HG02588 (cell line): Measurements from ENCODE around the gene EIF2AK3.
A peak's percentile ranks its signal among the peaks of the same experiment; 100 is the strongest.
"Not testable (repeated sequence)": the region's sequence is repeated elsewhere in the genome, so short reads cannot be mapped to it uniquely, and the experiment has no call there.

ENCODE experiments used
- ATAC-seq: cut with Tn5 transposase; IDR thresholded peaks from one replicate; pipeline ENCODE4 v1.9.1; 2021; ENCODE audit warnings: mild to moderate bottlenecking, moderate library complexity; ENCODE audit not compliant: unreplicated experiment

Gene EIF2AK3

GRCh38 chr2:88627055-88627855 lies at the start of gene EIF2AK3:
EIF2AK3 (minus strand) TSS chr2:88627464; CDS start chr2:88627274, 190 bp downstream.
- peak; percentile 89 for ATAC-seq

GRCh38 chr2:88673363-88673762 lies 46.1 kb upstream of the EIF2AK3 start:
- ATAC-seq: no peak

- ATAC-seq: peak; percentile 57
Measured at GRCh38 chr2:88671786-88672427, 44.6 kb upstream of the EIF2AK3 start.

- peak; percentile 79 for ATAC-seq
Measured at GRCh38 chr2:88669482-88670214, 42.4 kb upstream of the EIF2AK3 start.

GRCh38 chr2:88668862-88669261 lies 41.6 kb upstream of the EIF2AK3 start:
- no peak for ATAC-seq

GRCh38 chr2:88667219-88667618 lies 40.0 kb upstream of the EIF2AK3 start:
- no peak for ATAC-seq

- ATAC-seq: no peak
Measured at GRCh38 chr2:88666576-88666975, 39.3 kb upstream of the EIF2AK3 start.

GRCh38 chr2:88660622-88661021 lies 33.4 kb upstream of the EIF2AK3 start:
- ATAC-seq: no peak

GRCh38 chr2:88659538-88659915 lies 32.3 kb upstream of the EIF2AK3 start:
- ATAC-seq: no peak

- ATAC-seq: no peak
Measured at GRCh38 chr2:88658881-88659537, 31.7 kb upstream of the EIF2AK3 start.

GRCh38 chr2:88658326-88658725 lies 31.1 kb upstream of the EIF2AK3 start:
- no peak for ATAC-seq

- ATAC-seq: no peak
Measured at GRCh38 chr2:88657131-88657530, 29.9 kb upstream of the EIF2AK3 start.

- no peak for ATAC-seq
Measured at GRCh38 chr2:88656690-88657089, 29.4 kb upstream of the EIF2AK3 start.

- ATAC-seq: no peak
Measured at GRCh38 chr2:88654714-88655113, 27.4 kb upstream of the EIF2AK3 start.

GRCh38 chr2:88651646-88652045 lies 24.4 kb upstream of the EIF2AK3 start:
- ATAC-seq: no peak

- ATAC-seq: not testable (repeated sequence)
Measured at GRCh38 chr2:88645291-88645882, 18.1 kb upstream of the EIF2AK3 start.

GRCh38 chr2:88642278-88642677 lies 15.0 kb upstream of the EIF2AK3 start:
- no peak for ATAC-seq

- ATAC-seq: no peak
Measured at GRCh38 chr2:88641330-88641729, 14.1 kb upstream of the EIF2AK3 start.

- no peak for ATAC-seq
Measured at GRCh38 chr2:88639865-88640264, 12.6 kb upstream of the EIF2AK3 start.

GRCh38 chr2:88638743-88639142 lies 11.5 kb upstream of the EIF2AK3 start:
- ATAC-seq: no peak

- no peak for ATAC-seq
Measured at GRCh38 chr2:88638123-88638650, 10.9 kb upstream of the EIF2AK3 start.
